GM18520 (cell line): ENCODE measurements around the gene S100A16.

ENCODE experiments used
- ATAC-seq: cut with Tn5 transposase; IDR thresholded peaks from one replicate; pipeline ENCODE4 v1.9.1; 2021; ENCODE audit not compliant: unreplicated experiment

Gene S100A16

GRCh38 chr1:153616144-153616916, 3.4 kb upstream of the S100A16 start, which contains the start of gene S100A14:
TSS of gene S100A14 (minus strand) at chr1:153616325. CDS start at chr1:153615858, 467 bp downstream.
- no peak for ATAC-seq

GRCh38 chr1:153615406-153615805, 2.5 kb upstream of the S100A16 start:
- no peak for ATAC-seq

GRCh38 chr1:153614906-153615305, 2.0 kb upstream of the S100A16 start:
- no peak for ATAC-seq

- ATAC-seq, result no peak
These were observed 1.4 kb upstream of the S100A16 start for GRCh38 chr1:153614189-153614900.

GRCh38 chr1:153613406-153613805, 469 bp upstream of the S100A16 start:
- ATAC-seq, result no peak

GRCh38 chr1:153612111-153612754, 704 bp downstream of the S100A16 start:
- no peak for ATAC-seq

GRCh38 chr1:153611356-153611755, 1.6 kb downstream of the S100A16 start:
- ATAC-seq, result no peak

- ATAC-seq, result no peak
These were observed 2.1 kb downstream of the S100A16 start for GRCh38 chr1:153610811-153611301.

GRCh38 chr1:153610334-153610733, 2.6 kb downstream of the S100A16 start:
- ATAC-seq, result no peak

- no peak for ATAC-seq
These were observed 3.4 kb downstream of the S100A16 start for GRCh38 chr1:153609585-153609907.

- ATAC-seq, result no peak
These were observed 4.0 kb downstream of the S100A16 start for GRCh38 chr1:153608742-153609584.

- ATAC-seq, result no peak
These were observed 4.8 kb downstream of the S100A16 start for GRCh38 chr1:153608089-153608682.

GRCh38 chr1:153607381-153607780, 5.6 kb downstream of the S100A16 start:
- no peak for ATAC-seq

- no peak for ATAC-seq
These were observed 6.7 kb downstream of the S100A16 start for GRCh38 chr1:153606194-153606593.

GRCh38 chr1:153602749-153603148, 10.2 kb downstream of the S100A16 start:
- ATAC-seq, result no peak

- ATAC-seq, result no peak
These were observed 13.1 kb downstream of the S100A16 start for GRCh38 chr1:153599847-153600246.

- peak; percentile 85 for ATAC-seq
These were observed 14.4 kb downstream of the S100A16 start for GRCh38 chr1:153598309-153599172.

- no peak for ATAC-seq
These were observed 15.7 kb downstream of the S100A16 start for GRCh38 chr1:153597206-153597605.

- ATAC-seq, result no peak
These were observed 20.2 kb downstream of the S100A16 start for GRCh38 chr1:153592748-153593147.

GRCh38 chr1:153588482-153588881, 24.5 kb downstream of the S100A16 start:
- no peak for ATAC-seq
